Fibroblast of lung (primary cell): ENCODE data around the gene UBE2V1. TPM values are rescaled to one million over a fixed set of nuclear protein-coding genes. Genes with fewer than 3 reads are reported as not detected.

Experiments used
- DNase-seq, 2 donors: peaks; one replicate each; pipeline versions ENCODE4 v3.0.0 to v3.0.0-alpha.2; 2010; ENCODE audit warnings: low read depth in 2 of 2
- H2AFZ ChIP-seq: 2 replicates; pipeline ENCODE4 v1.5.1; 2012; ENCODE audit warnings: low read length, control low read depth, inconsistent platforms
- H3K27ac ChIP-seq: 2 replicates; pipeline ENCODE4 v1.5.1; 2011; ENCODE audit warnings: low read length, control low read depth; ENCODE audit not compliant: insufficient read depth
- H3K27me3 ChIP-seq: 2 replicates; pipeline ENCODE4 v1.5.1; 2011; ENCODE audit warnings: mild to moderate bottlenecking, low read length; ENCODE audit not compliant: control insufficient read depth, insufficient read depth
- H3K36me3 ChIP-seq: 2 replicates; pipeline ENCODE4 v1.5.1; 2011; ENCODE audit warnings: low read length; ENCODE audit not compliant: control insufficient read depth, insufficient read depth
- H3K4me1 ChIP-seq: 2 replicates; pipeline ENCODE4 v1.5.1; 2011; ENCODE audit warnings: low read length; ENCODE audit not compliant: control insufficient read depth, insufficient read depth; ENCODE audit errors: extremely low read depth
- H3K4me2 ChIP-seq: 2 replicates; pipeline ENCODE4 v1.5.1; 2011; ENCODE audit warnings: low read length, control low read depth; ENCODE audit not compliant: insufficient read depth; ENCODE audit errors: extremely low read depth
- H3K4me3 ChIP-seq, 4 experiments: fragments of 200-600 bp in 1 of 4; sonication (generic) in 1 of 4; replicated peaks in 1 of 4; 2 replicates each; pipeline ENCODE4 v1.5.1; 2011 to 2016; ENCODE audit warnings: low read length in 4 of 4, low read depth in 3 of 4, mild to moderate bottlenecking in 3 of 4, control low read depth in 2 of 4, inconsistent platforms in 1 of 4, mixed read lengths in 1 of 4; ENCODE audit not compliant: insufficient read depth in 1 of 4; ENCODE audit errors: control extremely low read depth in 1 of 4
- H3K79me2 ChIP-seq: 2 replicates; pipeline ENCODE4 v1.5.1; 2012; ENCODE audit warnings: mild to moderate bottlenecking, low read length, inconsistent platforms; ENCODE audit not compliant: control insufficient read depth, insufficient read depth
- H3K9ac ChIP-seq: 2 replicates; pipeline ENCODE4 v1.5.1; 2011; ENCODE audit warnings: mild to moderate bottlenecking, low read length, control low read depth; ENCODE audit not compliant: insufficient read depth
- H3K9me3 ChIP-seq: 2 replicates; pipeline ENCODE4 v1.5.1; 2012; ENCODE audit warnings: low read depth, low read length; ENCODE audit not compliant: control insufficient read depth, insufficient read depth
- H4K20me1 ChIP-seq: 2 replicates; pipeline ENCODE4 v1.5.1; 2011; ENCODE audit warnings: low read length; ENCODE audit not compliant: control insufficient read depth, insufficient read depth; ENCODE audit errors: extremely low read depth
- EZH2 ChIP-seq: IDR thresholded peaks from 2 replicates; pipeline ENCODE4 v1.5.1; 2012; ENCODE audit warnings: low read length, control low read depth, mild to moderate bottlenecking; ENCODE audit errors: missing control alignments
- polyA plus RNA-seq, 2 donors: library from polyadenylated mRNA; depleted of rRNA in 1 of 2; stranded (reverse) in 1 of 2; unstranded in 1 of 2; fragments of >200 nt; gene quantifications; 2 replicates each; pipeline ENCODE4 v1.2.1, GENCODE V29; 2011 to 2012; ENCODE audit warnings: missing spikeins in 1 of 2
- total RNA-seq: library from RNA; depleted of rRNA; stranded (reverse); fragments of >200 nt; gene quantifications from 2 replicates; pipeline ENCODE4 v1.2.1, GENCODE V29; 2014
- TF ChIP-seq, protein P1 (sequence below), 2 donors: IDR thresholded peaks in 1 of 2; conservative IDR thresholded peaks in 1 of 2; 1 replicate in 1 of 2; 2 replicates in 1 of 2; pipeline ENCODE4 v1.5.1; 2011 to 2012; ENCODE audit warnings: low read length in 2 of 2, control low read depth in 1 of 2, inconsistent platforms in 1 of 2, low read depth in 1 of 2, mild to moderate bottlenecking in 1 of 2

UBE2V1 gene
- total and polyA plus RNA-seq, 2 donors (not counting 1 experiment from before 2014, with no cell fraction given) = 31.7 to 193 TPM

DNA sequence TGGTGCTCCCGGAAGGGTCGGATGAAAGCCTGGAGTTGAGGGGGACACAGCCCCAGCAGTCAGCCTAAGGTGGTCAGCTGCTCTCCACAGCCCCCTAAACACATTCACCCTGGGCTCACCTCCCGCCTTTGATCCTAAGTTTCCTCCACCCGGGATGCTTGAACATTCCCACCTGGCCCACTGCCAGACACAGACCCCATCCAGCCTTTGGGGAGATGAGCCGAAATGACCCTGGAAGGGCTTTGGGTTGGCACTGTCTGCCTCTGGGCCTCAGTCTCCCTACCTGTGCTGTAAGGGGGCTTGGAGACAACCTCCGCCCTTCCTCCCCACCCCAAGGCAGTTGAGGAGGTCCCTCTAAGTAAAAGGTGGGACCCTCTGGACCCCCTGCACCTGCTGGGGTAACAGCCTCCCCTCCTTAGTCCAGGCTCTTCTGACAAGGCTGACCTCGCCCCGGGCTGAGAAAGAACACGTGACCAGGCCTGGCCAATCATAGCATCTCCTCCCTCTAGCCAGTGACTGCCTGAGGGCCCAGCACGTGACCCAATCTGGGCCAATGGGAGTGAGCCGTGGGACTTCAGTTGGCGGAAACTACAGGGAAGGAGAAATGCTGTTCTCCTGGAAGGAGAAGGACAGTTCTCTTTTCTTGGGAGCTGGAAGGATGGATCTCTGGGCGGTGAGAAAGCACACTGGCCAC, 16.9 kb upstream of the UBE2V1 start:
- Histone ChIP-seq H3K4me3 (no peak overlapping the region), H3K79me2 (peaks cover 21% of the 10 kb centered on the region), H4K20me1 (no peaks in the 10 kb centered on the region), H3K27ac (peak overlapping the region; percentile 52), H3K4me2 (peak overlapping the region; percentile 59), H3K9me3 (no peaks in the 10 kb centered on the region), H3K4me1 (peaks cover 21% of the 10 kb centered on the region), H2AFZ (no peak overlapping the region), H3K27me3 (no peaks in the 10 kb centered on the region), H3K9ac (no peak overlapping the region), H3K36me3 (peaks cover 35% of the 10 kb centered on the region)
- TF ChIP-seq, protein P1, sequence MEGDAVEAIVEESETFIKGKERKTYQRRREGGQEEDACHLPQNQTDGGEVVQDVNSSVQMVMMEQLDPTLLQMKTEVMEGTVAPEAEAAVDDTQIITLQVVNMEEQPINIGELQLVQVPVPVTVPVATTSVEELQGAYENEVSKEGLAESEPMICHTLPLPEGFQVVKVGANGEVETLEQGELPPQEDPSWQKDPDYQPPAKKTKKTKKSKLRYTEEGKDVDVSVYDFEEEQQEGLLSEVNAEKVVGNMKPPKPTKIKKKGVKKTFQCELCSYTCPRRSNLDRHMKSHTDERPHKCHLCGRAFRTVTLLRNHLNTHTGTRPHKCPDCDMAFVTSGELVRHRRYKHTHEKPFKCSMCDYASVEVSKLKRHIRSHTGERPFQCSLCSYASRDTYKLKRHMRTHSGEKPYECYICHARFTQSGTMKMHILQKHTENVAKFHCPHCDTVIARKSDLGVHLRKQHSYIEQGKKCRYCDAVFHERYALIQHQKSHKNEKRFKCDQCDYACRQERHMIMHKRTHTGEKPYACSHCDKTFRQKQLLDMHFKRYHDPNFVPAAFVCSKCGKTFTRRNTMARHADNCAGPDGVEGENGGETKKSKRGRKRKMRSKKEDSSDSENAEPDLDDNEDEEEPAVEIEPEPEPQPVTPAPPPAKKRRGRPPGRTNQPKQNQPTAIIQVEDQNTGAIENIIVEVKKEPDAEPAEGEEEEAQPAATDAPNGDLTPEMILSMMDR (conservative IDR thresholded peaks at IDR 0.05 in 1 of 2, IDR thresholded peaks at IDR 0.05 in 1 of 2; ENCODE audit: low read depth in 1 of 2, low read length in 2 of 2) = no peak
- TF ChIP-seq EZH2 = no peak
- DNase-seq = no peak

DNA sequence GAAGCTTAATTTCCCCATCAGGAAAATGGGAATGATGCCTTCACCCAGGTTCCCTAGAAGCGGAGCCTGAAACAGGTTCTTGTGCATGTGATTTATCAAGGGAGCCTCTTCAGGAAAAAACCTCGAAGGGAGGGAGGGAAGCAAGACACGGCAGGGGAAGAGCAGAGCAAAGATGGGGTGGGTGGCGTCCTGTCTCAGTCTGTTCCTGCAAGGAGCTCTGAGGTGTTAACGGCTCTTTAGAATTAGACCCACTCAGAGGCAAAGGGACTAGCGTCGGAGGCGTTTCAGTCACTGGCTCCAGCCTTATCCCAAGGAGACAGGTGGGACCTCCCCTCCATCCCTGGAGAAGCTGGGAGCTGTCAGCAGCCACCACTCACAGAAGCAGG, 15.6 kb upstream of the UBE2V1 start:
- peaks cover 13% of the 10 kb centered on the region for H3K79me2 ChIP-seq
- H3K36me3 ChIP-seq = peaks cover 41% of the 10 kb centered on the region
- H3K4me3 ChIP-seq = no peak overlapping the region
- DNase-seq = no peak
- H3K27ac ChIP-seq = no peak overlapping the region
- no peaks in the 10 kb centered on the region for H3K9me3 ChIP-seq
- no peaks in the 10 kb centered on the region for H3K27me3 ChIP-seq
- no peak overlapping the region for H3K9ac ChIP-seq
- H3K4me2 ChIP-seq = no peak overlapping the region
- peaks cover 19% of the 10 kb centered on the region for H3K4me1 ChIP-seq
- no peaks in the 10 kb centered on the region for H4K20me1 ChIP-seq
- TF ChIP-seq, protein P1 (conservative IDR thresholded peaks at IDR 0.05 in 1 of 2, IDR thresholded peaks at IDR 0.05 in 1 of 2; ENCODE audit: low read depth in 1 of 2, low read length in 2 of 2) = no peak
- TF ChIP-seq EZH2 = no peak
- no peak overlapping the region for H2AFZ ChIP-seq

DNA sequence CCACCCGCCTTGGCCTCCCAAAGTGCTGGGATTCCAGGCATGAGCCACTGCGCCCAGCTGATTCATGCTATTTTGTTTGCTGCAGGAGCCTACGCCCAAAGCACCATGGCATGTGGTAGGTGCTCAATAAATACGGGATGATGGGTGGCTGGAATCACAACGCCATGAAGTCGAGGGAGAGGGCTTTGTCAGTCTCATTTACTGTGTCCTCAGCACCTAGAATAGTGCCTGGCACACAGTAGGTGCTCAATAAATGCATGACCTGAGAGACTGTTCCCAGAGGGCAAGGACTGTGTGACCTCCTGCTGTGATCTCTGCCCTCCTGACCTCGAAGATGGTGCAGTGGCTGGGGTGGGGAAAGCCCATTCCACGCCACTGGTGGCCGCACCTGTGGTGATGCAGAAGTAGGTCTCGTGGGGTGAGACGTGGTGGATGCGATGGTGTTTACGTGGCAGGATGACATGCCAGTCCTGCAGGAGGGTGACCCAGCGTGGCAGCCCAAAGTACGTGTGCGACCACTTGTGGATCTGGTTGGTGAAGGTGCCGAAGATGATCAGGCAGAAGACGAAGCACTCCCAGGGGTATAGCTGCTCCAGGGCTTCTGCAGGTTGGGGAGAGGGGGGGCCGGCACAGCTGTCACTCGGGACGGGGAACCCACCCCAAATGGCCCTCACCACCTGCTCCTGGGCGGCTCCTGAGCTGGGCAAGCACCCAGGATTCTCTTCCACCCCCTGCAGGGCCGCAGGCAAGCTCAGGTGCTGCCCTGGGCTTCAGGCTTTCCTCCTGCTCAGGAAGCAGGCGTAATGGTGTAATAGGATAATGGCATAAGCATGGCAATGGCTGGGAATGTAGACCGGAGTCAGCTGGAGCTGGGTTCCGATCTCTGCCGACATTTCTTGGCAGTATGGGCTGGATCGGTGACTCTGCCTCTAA, 14.9 kb upstream of the UBE2V1 start:
- H2AFZ ChIP-seq = no peak overlapping the region

More for the DNA sequence above, 14.9 kb upstream of the UBE2V1 start:
- Histone ChIP-seq H3K4me1 (peaks cover 19% of the 10 kb centered on the region), H3K27me3 (no peaks in the 10 kb centered on the region), H3K4me2 (no peak overlapping the region), H3K9me3 (no peaks in the 10 kb centered on the region), H3K36me3 (peaks cover 36% of the 10 kb centered on the region), H3K79me2 (peaks cover 11% of the 10 kb centered on the region), H3K9ac (no peak overlapping the region), H3K27ac (no peak overlapping the region), H3K4me3 (no peak overlapping the region), H4K20me1 (no peaks in the 10 kb centered on the region)
- DNase-seq = no peak
- TF ChIP-seq, protein P1 (conservative IDR thresholded peaks at IDR 0.05 in 1 of 2, IDR thresholded peaks at IDR 0.05 in 1 of 2; ENCODE audit: low read depth in 1 of 2, low read length in 2 of 2) = no peak
- no peak for TF ChIP-seq EZH2
